Measurements from ENCODE around the gene AKAP12. TPM values are rescaled to one million over a fixed set of nuclear protein-coding genes. Genes with fewer than 3 reads are reported as not detected.
A peak's percentile ranks its signal among the peaks of the same experiment; 100 is the strongest.

AKAP12 gene
- total and polyA plus RNA-seq, 3 experiments from 2014 or later = 0.03 to 1.3 (median 1.1) TPM

DNA sequence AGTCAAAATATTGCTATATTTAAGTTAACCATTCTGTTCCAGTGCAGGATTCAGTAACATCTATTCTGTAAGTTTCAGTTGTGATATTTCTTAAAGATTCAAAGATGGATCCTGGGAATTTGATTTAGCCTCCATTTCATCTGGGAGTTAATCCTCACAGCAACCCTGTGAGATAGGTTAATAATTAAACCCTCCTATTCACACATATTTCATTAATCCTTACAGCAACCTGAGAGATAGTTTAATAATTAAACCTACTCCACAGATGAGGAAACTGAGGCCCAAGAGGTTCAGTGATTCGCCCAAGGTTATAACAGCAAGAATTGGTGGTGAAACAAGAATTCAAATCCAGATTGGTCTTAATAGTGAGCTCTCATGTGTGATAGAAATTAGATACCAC lies 162.5 kb downstream of the AKAP12 start:
- H3K4me3 ChIP-seq (ENCODE audit: low read length) = no peak overlapping the region
- no peaks in the 10 kb centered on the region for H3K36me3 ChIP-seq (ENCODE audit: insufficient read depth, low read length)
- DNase-seq = no peak
- peaks cover 37% of the 10 kb centered on the region for H3K4me1 ChIP-seq (ENCODE audit: insufficient read depth, low read length)
- Mint-ChIP-seq H3K4me1 (peaks cover 56 to 78% (median 71%) of the 10 kb centered on the region in 3 donors), H3K36me3 (peaks cover 0 to 52% (median 9%) of the 10 kb centered on the region in 3 donors), H3K27ac (peak overlapping the region in 3 of 8 donors; percentile 33 to 70 (median 59)), H3K4me3 (no peak overlapping the region), H3K9me3 (no peaks in the 10 kb centered on the region), H3K27me3 (no peaks in the 10 kb centered on the region)
- H3K27ac ChIP-seq (ENCODE audit: low read depth, low read length) = no peak overlapping the region
- no peaks in the 10 kb centered on the region for H3K9me3 ChIP-seq (ENCODE audit: low read length)
- CTCF ChIA-PET = interaction anchor here (0.5 to 1.3 kb wide), 2 partner anchors 11 to 351 kb away, joined by 3 read pairs; no protein-coding TSS in a partner anchor
- H3K27me3 ChIP-seq (ENCODE audit: insufficient read depth, low read length, poor library complexity, severe bottlenecking) = no peaks in the 10 kb centered on the region
- POLR2A ChIA-PET = interaction anchor here (0.9 kb wide), 1 partner anchor 12 kb away, joined by 5 read pairs; no protein-coding TSS in a partner anchor

DNA sequence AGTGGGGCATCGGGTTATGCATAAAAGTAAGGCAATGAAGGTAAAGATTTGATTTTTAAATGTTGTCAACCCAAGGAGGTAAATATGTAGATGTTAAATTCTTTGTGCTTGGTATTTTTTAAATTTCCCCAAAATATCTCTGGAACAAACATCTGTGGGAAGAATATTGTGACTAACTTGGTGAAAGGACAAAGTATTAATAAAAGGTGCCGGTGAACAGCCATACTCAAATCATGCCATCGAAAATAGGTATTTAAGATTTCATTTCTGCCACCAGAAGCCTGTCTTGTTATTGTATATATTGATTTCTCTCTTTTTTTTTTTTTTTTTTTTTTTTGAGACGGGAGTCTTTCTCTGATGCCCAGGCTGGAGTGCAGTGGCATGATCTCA lies 164.1 kb downstream of the AKAP12 start:
- H3K4me1 ChIP-seq (ENCODE audit: insufficient read depth, low read length) = peaks cover 29% of the 10 kb centered on the region
- H3K27me3 Mint-ChIP-seq = no peaks in the 10 kb centered on the region
- no peaks in the 10 kb centered on the region for H3K27me3 ChIP-seq (ENCODE audit: insufficient read depth, low read length, poor library complexity, severe bottlenecking)
- CTCF ChIA-PET = no interaction called here
- peak overlapping the region in 5 of 8 donors; percentile 1 to 91 (median 29) for H3K27ac Mint-ChIP-seq
- H3K9me3 ChIP-seq (ENCODE audit: low read length) = no peaks in the 10 kb centered on the region
- H3K4me1 Mint-ChIP-seq = peaks cover 44 to 65% (median 58%) of the 10 kb centered on the region in 3 donors
- POLR2A ChIA-PET = interaction anchor here (0.7 kb wide), 1 partner anchor 39 kb away, joined by 3 read pairs; no protein-coding TSS in a partner anchor
- peaks cover 0 to 51% (median 8%) of the 10 kb centered on the region in 3 donors for H3K36me3 Mint-ChIP-seq
- H3K4me3 ChIP-seq (ENCODE audit: low read length) = no peak overlapping the region
- H3K4me3 Mint-ChIP-seq = no peak overlapping the region
- H3K27ac ChIP-seq (ENCODE audit: low read depth, low read length) = no peak overlapping the region
- no peaks in the 10 kb centered on the region for H3K9me3 Mint-ChIP-seq
- DNase-seq = no peak
- H3K36me3 ChIP-seq (ENCODE audit: insufficient read depth, low read length) = no peaks in the 10 kb centered on the region

Other genes with a start within 250 kb of the AKAP12 start
- 10 to 100 TPM; 23.4 to 24.3 TPM for gene ZBTB2, start 151.6 kb downstream of the AKAP12 start, total RNA-seq
- gene ZBTB2, start 151.6 kb downstream of the AKAP12 start, polyA plus RNA-seq = 24.0 TPM
- 10 to 100 TPM; 24.5 to 25.6 TPM for gene RMND1, start 212.2 kb downstream of the AKAP12 start, total RNA-seq
- 10.4 TPM for gene RMND1, start 212.2 kb downstream of the AKAP12 start, polyA plus RNA-seq

Measured in CD8-positive, alpha-beta memory T cell (primary cell).